ENCODE data around the gene TNFAIP6.
"Not testable (repeated sequence)": the region's sequence is repeated elsewhere in the genome, so short reads cannot be mapped to it uniquely, and the experiment has no call there.

- not testable (repeated sequence) for TF ChIP-seq EZH2 (IDR thresholded peaks at IDR 0.05; ENCODE audit: borderline replicate concordance, insufficient read depth, low read depth, low read length, poor library complexity, severe bottlenecking); CTCF (IDR thresholded peaks at IDR 0.05)
Measured at GRCh38 chr2:151312440-151312839, 45.0 kb upstream of the TNFAIP6 start.

All from B cell (primary cell).